Sigmoid colon (tissue), 7 donors: Measurements from ENCODE around the gene AGTRAP. TPM values are rescaled to one million over a fixed set of nuclear protein-coding genes. Genes with fewer than 3 reads are reported as not detected.

Source experiments
- DNase-seq: peaks from one replicate; pipeline ENCODE4 v3.0.0-alpha.2; 2019
- H3K27ac ChIP-seq, 4 donors: fragments of 200-600 bp; sonication (generic); one replicate each; pipeline ENCODE4 v1.5.1; 2016 to 2019; ENCODE audit warnings: mild to moderate bottlenecking in 1 of 4
- H3K27me3 ChIP-seq, 3 donors: fragments of 200-600 bp; sonication (generic); one replicate each; pipeline ENCODE4 v1.5.1; 2019; ENCODE audit warnings: mild to moderate bottlenecking in 1 of 3
- H3K36me3 ChIP-seq, 4 donors: fragments of 200-600 bp; sonication (generic); one replicate each; pipeline ENCODE4 v1.5.1; 2016 to 2019
- H3K4me1 ChIP-seq, 4 donors: fragments of 200-600 bp; sonication (generic); one replicate each; pipeline ENCODE4 v1.5.1; 2017 to 2019
- H3K4me3 ChIP-seq, 4 donors: fragments of 200-600 bp; sonication (generic); one replicate each; pipeline ENCODE4 v1.5.1; 2017 to 2019; ENCODE audit warnings: mild to moderate bottlenecking in 2 of 4, moderate library complexity in 1 of 4
- H3K9me3 ChIP-seq, 4 donors: fragments of 200-600 bp in 3 of 4; sonication (generic) in 3 of 4; one replicate each; pipeline versions ENCODE4 v1.5.1 to v1.6.1; 2013 to 2019
- CTCF ChIP-seq, 4 experiments: fragments of 450-650 bp in 3 of 4; fragments of 200-600 bp in 1 of 4; IDR thresholded peaks; one replicate each; pipeline ENCODE4 v1.5.1; 2016 to 2019; ENCODE audit warnings: antibody characterized with exemption in 4 of 4, mild to moderate bottlenecking in 3 of 4, moderate library complexity in 2 of 4
- EP300 ChIP-seq, 4 donors: sonication (generic); formaldehyde crosslinking; IDR thresholded peaks; one replicate each; pipeline ENCODE4 v1.6.1; 2017; ENCODE audit warnings: antibody characterized with exemption in 4 of 4
- POLR2A ChIP-seq, 2 donors: fragments of 450-650 bp; IDR thresholded peaks; one replicate each; pipeline ENCODE4 v1.6.1; 2016; ENCODE audit warnings: antibody characterized with exemption in 2 of 2, mild to moderate bottlenecking in 2 of 2, moderate library complexity in 2 of 2
- POLR2AphosphoS5 ChIP-seq, 4 donors: sonication (generic); formaldehyde crosslinking; IDR thresholded peaks; one replicate each; pipeline ENCODE4 v1.6.1; 2017; ENCODE audit warnings: antibody characterized with exemption in 4 of 4
- WGBS, 2 donors: extraction: QIAGEN DNeasy Blood & Tissue Kit; methylation state at CpG; one replicate each; pipeline ENCODE4 v1.1.7; 2013; 5-methylcytosine and 5-hydroxymethylcytosine counted together
- intact Hi-C: fragments of 100-400 bp; cut with DNase I; formaldehyde crosslinking; loops from one replicate; pipeline ENCODE4 v1.15.1; 2023
- polyA plus RNA-seq, 3 donors: library from polyadenylated mRNA; stranded (reverse); fragments of 200-250 nt; gene quantifications; one replicate each; pipeline ENCODE4 v1.2.3, GENCODE V29; 2013
- total RNA-seq, 4 donors: library from RNA; depleted of rRNA; stranded (reverse); fragments of >200 nt; gene quantifications; one replicate each; pipeline ENCODE4 v1.1.0, GENCODE V29; 2016
- donor health status: healthy with polysubstance abuse.
- donor health status: Bipolar disorder and iron deficiency.
- donor health status: healthy.

The AGTRAP gene
- total and polyA plus RNA-seq, 7 donors, result 6.7 to 58.3 (median 27.7) TPM

DNA sequence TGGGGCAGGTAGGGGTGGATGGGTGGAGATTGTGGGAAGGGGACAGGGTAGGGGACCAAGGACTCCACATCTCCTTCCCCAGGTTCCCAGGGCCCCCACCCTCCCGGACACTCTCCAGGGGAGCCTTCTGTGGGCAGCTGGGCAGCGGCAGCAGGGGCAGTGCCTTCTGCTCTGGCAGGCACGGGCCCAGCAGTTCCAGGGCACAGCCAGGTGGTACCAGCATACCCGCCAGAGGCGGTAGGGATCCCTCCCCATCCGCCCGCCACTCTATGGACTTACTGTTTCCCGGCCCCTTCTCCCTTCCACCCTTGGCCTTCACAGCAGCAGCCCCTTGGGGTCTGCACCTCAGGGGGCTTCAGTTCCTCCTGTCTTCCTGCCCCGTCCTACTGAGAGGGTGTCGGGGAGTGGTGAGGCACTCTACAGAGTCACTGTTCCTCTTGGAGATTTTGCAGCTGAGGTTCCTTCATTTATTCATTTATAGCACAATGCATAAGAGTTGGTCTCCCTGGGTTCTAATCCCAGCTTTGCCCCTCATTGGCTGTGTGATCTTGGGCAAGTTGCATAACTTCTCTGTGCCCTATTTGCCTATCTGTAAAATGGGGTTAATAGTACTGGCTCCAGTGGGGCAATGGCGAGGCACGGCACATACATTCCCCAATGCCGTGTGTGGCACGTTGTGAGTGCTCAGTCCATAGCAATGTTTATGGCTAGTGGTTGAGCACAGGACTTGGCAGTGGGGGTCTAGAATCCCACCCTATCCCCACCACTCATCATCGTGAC, 43.1 kb downstream of the AGTRAP start:
- Histone ChIP-seq H3K27ac (no peak overlapping the region), H3K36me3 (no peaks in the 10 kb centered on the region), H3K4me1 (no peaks in the 10 kb centered on the region), H3K4me3 (no peak overlapping the region), H3K27me3 (no peaks in the 10 kb centered on the region), H3K9me3 (no peaks in the 10 kb centered on the region)
- no peak for TF ChIP-seq POLR2A (IDR thresholded peaks at IDR 0.05)
- TF ChIP-seq EP300 (IDR thresholded peaks at IDR 0.05), result no peak
- no peak for TF ChIP-seq CTCF (IDR thresholded peaks at IDR 0.05)
- no peak for TF ChIP-seq POLR2AphosphoS5 (IDR thresholded peaks at IDR 0.05)
- intact Hi-C loops, result no loop called here
- WGBS, 2 donors, result 85 to 91% methylated on average over 15 of the region's 15 CpGs
- no peak for DNase-seq

DNA sequence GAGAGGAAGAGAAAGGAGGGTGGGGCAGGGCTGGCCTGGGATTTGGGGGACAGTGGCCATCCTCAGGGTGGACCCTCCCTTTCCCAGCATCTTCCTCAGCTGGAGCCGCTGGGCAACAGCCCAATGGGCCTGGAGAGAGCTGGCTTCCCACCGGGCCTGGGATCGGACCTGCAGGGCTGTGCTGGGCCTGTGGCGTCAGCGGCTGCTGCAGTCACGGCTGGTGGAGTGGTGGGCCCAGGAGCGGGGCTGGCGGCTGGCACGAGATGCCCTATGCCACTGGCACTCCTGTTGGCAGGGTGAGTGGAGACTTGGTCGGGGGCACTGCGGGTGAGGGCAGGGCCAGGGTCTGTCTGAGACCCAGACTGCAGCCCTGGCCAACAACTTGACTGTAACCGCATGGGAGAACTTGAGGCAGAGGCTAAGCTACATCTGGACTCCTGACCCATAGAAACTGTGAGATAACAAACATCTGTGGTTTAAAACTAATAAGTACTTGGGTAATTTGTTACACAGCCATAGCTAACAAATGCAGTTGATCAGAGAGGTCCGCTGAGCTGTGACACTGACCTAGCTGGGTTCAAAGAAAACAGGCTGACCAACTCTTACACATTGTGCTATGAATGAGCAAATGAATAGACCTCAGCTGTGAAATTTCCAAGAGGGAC, 43.9 kb downstream of the AGTRAP start:
- Histone ChIP-seq H3K4me1 (peaks cover 0 to 7% (median 4%) of the 10 kb centered on the region in 4 donors), H3K4me3 (no peak overlapping the region), H3K27me3 (no peaks in the 10 kb centered on the region), H3K36me3 (no peaks in the 10 kb centered on the region), H3K9me3 (no peaks in the 10 kb centered on the region), H3K27ac (no peak overlapping the region)
- DNase-seq, result no peak
- intact Hi-C loops, result no loop called here
- TF ChIP-seq CTCF (IDR thresholded peaks at IDR 0.05) (no peak), POLR2AphosphoS5 (IDR thresholded peaks at IDR 0.05) (no peak)
- WGBS, 2 donors, result 84 to 88% methylated on average over 13 of the region's 13 CpGs

DNA sequence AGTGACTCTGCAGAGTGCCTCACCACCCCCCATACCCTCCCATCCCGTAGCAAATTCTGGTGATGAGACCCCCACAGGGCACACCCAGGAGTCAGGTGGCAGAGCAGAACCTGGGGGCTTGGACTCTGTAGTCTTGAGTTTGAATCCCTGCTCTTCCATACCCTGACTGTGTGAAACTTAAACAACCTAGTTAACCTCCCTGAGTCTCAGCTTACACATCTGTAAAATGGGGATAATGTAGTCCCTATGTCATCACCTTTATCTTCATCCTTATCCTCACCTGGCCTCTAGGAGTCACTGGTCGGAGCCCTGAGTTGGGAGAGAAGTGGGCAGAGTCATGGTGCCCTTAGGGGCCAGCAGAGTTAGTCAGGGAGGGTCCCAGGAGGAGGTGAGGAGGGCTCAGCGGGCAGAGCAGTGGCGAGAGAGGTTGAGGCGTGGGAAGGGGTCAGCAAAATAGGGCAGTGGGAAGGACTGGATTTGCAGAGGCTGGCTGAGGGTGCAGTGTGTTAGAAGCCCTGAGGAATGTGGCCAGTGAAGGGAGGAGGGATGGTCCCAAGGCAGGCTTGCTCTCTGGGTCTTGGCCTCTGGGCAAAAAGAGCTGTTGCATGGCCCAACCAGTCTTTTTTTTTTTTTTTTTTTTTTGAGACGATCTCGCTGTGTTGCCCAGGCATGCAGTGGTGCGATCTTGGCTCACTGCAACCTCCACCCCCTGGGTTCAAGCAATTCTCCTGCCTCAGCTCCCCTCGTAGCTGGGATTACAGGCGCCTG, 44.6 kb downstream of the AGTRAP start:
- Histone ChIP-seq H3K9me3 (no peaks in the 10 kb centered on the region), H3K27me3 (no peaks in the 10 kb centered on the region), H3K4me1 (peaks cover 0 to 14% (median 11%) of the 10 kb centered on the region in 4 donors), H3K36me3 (no peaks in the 10 kb centered on the region), H3K4me3 (no peak overlapping the region), H3K27ac (no peak overlapping the region)
- TF ChIP-seq POLR2A (IDR thresholded peaks at IDR 0.05) (no peak), POLR2AphosphoS5 (IDR thresholded peaks at IDR 0.05) (no peak), CTCF (IDR thresholded peaks at IDR 0.05) (no peak), EP300 (IDR thresholded peaks at IDR 0.05) (no peak)
- intact Hi-C loops, result no loop called here
- 79 to 85% methylated on average over 10 of the region's 10 CpGs for WGBS, 2 donors
- no peak for DNase-seq

DNA sequence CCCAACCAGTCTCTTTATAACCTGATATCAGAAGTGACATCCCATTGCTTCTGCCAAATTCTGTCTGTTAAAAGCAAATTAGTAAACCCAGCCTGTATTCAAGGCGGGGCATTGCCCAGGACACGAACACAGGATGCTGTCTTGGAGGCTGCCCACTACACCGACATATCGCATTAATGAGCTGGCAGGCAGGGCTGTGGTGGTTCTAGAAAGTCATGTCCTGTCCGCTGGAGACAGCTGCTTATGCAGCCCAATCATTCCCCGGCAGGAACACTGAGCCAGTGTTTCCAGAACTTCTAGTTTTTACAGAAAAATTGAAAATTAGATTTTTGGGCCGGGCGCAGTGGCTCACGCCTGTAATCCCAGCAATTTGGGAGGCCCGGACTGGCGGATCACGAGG, 45.4 kb downstream of the AGTRAP start:
- TF ChIP-seq EP300 (IDR thresholded peaks at IDR 0.05) (no peak), POLR2AphosphoS5 (IDR thresholded peaks at IDR 0.05) (no peak), POLR2A (IDR thresholded peaks at IDR 0.05) (no peak), CTCF (IDR thresholded peaks at IDR 0.05) (no peak)
- Histone ChIP-seq H3K4me1 (peaks cover 0 to 21% (median 12%) of the 10 kb centered on the region in 4 donors), H3K27ac (no peak overlapping the region), H3K4me3 (no peak overlapping the region), H3K36me3 (no peaks in the 10 kb centered on the region), H3K27me3 (no peaks in the 10 kb centered on the region), H3K9me3 (no peaks in the 10 kb centered on the region)
- WGBS, 2 donors, result 85 to 90% methylated on average over 12 of the region's 12 CpGs
- no peak for DNase-seq
- intact Hi-C loops, result no loop called here
